ENCODE data around the gene CPSF4.

- TF ChIP-seq, protein P1, sequence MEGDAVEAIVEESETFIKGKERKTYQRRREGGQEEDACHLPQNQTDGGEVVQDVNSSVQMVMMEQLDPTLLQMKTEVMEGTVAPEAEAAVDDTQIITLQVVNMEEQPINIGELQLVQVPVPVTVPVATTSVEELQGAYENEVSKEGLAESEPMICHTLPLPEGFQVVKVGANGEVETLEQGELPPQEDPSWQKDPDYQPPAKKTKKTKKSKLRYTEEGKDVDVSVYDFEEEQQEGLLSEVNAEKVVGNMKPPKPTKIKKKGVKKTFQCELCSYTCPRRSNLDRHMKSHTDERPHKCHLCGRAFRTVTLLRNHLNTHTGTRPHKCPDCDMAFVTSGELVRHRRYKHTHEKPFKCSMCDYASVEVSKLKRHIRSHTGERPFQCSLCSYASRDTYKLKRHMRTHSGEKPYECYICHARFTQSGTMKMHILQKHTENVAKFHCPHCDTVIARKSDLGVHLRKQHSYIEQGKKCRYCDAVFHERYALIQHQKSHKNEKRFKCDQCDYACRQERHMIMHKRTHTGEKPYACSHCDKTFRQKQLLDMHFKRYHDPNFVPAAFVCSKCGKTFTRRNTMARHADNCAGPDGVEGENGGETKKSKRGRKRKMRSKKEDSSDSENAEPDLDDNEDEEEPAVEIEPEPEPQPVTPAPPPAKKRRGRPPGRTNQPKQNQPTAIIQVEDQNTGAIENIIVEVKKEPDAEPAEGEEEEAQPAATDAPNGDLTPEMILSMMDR (IDR thresholded peaks at IDR 0.05; ENCODE audit: insufficient read depth, low read length, poor library complexity, severe bottlenecking) = no peak
- TF ChIP-seq EZH2phosphoT487 (conservative IDR thresholded peaks at IDR 0.05; ENCODE audit: low read length) = no peak
Measured at GRCh38 chr7:99455874-99456273, 17.1 kb downstream of the CPSF4 start.
